ENCODE measurements around the gene NUP58. TPM values are rescaled to one million over a fixed set of nuclear protein-coding genes. Genes with fewer than 3 reads are reported as not detected.

The NUP58 gene
- total RNA-seq, 1 experiment from 2014 or later, result 46.1 TPM

- Histone ChIP-seq H3K9me2 (replicated peaks; ENCODE audit: low read length) (no peaks in the 10 kb centered on the region), H3F3A (ENCODE audit: low read length, unreplicated experiment) (no peaks in the 10 kb centered on the region), H3K4me3 (ENCODE audit: low read length) (no peak overlapping the region), H4K20me1 (ENCODE audit: low read length) (0 out of 2 replicates have a peak, but pooled peaks cover 4% of the 10 kb centered on the region), H3K27ac (ENCODE audit: low read length) (no peak overlapping the region), H3K4me2 (ENCODE audit: low read length) (no peak overlapping the region), H3K36me3 (ENCODE audit: low read depth, low read length) (peaks cover 59% of the 10 kb centered on the region), H3K4me1 (ENCODE audit: insufficient read depth, low read length) (peaks cover 21% of the 10 kb centered on the region), H2AFZ (ENCODE audit: low read length) (no peak overlapping the region), H3K79me2 (ENCODE audit: low read length) (peaks cover 10% of the 10 kb centered on the region; the same call in 1 of the 2 replicates), H3K9ac (ENCODE audit: low read length) (no peak overlapping the region), H3K27me3 (ENCODE audit: low read length) (no peaks in the 10 kb centered on the region), H3K9me3 (ENCODE audit: low read length) (no peaks in the 10 kb centered on the region)
- no TSS peak for BruUV-seq (replicated peaks)
- DNase-seq, result no peak
- ATAC-seq, result no peak
- ChIA-PET CTCF (no interaction called here), POLR2A (ENCODE audit: unreplicated experiment) (no interaction called here)
- TF ChIP-seq, protein P1, sequence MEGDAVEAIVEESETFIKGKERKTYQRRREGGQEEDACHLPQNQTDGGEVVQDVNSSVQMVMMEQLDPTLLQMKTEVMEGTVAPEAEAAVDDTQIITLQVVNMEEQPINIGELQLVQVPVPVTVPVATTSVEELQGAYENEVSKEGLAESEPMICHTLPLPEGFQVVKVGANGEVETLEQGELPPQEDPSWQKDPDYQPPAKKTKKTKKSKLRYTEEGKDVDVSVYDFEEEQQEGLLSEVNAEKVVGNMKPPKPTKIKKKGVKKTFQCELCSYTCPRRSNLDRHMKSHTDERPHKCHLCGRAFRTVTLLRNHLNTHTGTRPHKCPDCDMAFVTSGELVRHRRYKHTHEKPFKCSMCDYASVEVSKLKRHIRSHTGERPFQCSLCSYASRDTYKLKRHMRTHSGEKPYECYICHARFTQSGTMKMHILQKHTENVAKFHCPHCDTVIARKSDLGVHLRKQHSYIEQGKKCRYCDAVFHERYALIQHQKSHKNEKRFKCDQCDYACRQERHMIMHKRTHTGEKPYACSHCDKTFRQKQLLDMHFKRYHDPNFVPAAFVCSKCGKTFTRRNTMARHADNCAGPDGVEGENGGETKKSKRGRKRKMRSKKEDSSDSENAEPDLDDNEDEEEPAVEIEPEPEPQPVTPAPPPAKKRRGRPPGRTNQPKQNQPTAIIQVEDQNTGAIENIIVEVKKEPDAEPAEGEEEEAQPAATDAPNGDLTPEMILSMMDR (conservative IDR thresholded peaks at IDR 0.05; ENCODE audit: low read depth, low read length), result no peak
- TF ChIP-seq EZH2phosphoT487 (IDR thresholded peaks at IDR 0.05; ENCODE audit: borderline replicate concordance, low read length) (no peak), EZH2 (IDR thresholded peaks at IDR 0.05; ENCODE audit: low read length, unreplicated experiment) (no peak)
- intact Hi-C loops (cut with micrococcal nuclease), result no loop called here
These were observed 18.3 kb downstream of the NUP58 start for GRCh38 chr13:25319771-25320170.

- Histone ChIP-seq H3K36me3 (ENCODE audit: low read depth, low read length) (peaks cover 61% of the 10 kb centered on the region), H4K20me1 (ENCODE audit: low read length) (no peaks in the 10 kb centered on the region), H3K9ac (ENCODE audit: low read length) (no peak overlapping the region), H3K4me2 (ENCODE audit: low read length) (no peak overlapping the region), H3K79me2 (ENCODE audit: low read length) (no peaks in the 10 kb centered on the region), H3K27me3 (ENCODE audit: low read length) (no peaks in the 10 kb centered on the region), H3F3A (ENCODE audit: low read length, unreplicated experiment) (no peaks in the 10 kb centered on the region), H3K27ac (ENCODE audit: low read length) (no peak overlapping the region), H3K9me2 (replicated peaks; ENCODE audit: low read length) (no peaks in the 10 kb centered on the region), H2AFZ (ENCODE audit: low read length) (no peak overlapping the region), H3K9me3 (ENCODE audit: low read length) (no peaks in the 10 kb centered on the region), H3K4me3 (ENCODE audit: low read length) (no peak overlapping the region), H3K4me1 (ENCODE audit: insufficient read depth, low read length) (no peaks in the 10 kb centered on the region; the same call in 1 of the 2 replicates)
- BruUV-seq (replicated peaks), result no TSS peak
- ATAC-seq (no peak), DNase-seq (no peak)
- TF ChIP-seq EZH2phosphoT487 (IDR thresholded peaks at IDR 0.05; ENCODE audit: borderline replicate concordance, low read length), result no peak
- TF ChIP-seq EZH2 (IDR thresholded peaks at IDR 0.05; ENCODE audit: low read length, unreplicated experiment), result no peak
- TF ChIP-seq, protein P1 (conservative IDR thresholded peaks at IDR 0.05; ENCODE audit: low read depth, low read length), result no peak
- POLR2A ChIA-PET (ENCODE audit: unreplicated experiment), result no interaction called here
- intact Hi-C loops (cut with micrococcal nuclease), result no loop called here
- CTCF ChIA-PET, result no interaction called here
These were observed 22.7 kb downstream of the NUP58 start for GRCh38 chr13:25324100-25324499.

GRCh38 chr13:25329706-25330105, 28.3 kb downstream of the NUP58 start:
- H3K36me3 ChIP-seq (ENCODE audit: low read depth, low read length), result peaks cover 67% of the 10 kb centered on the region

More at GRCh38 chr13:25329706-25330105, 28.3 kb downstream of the NUP58 start:
- Histone ChIP-seq H3K4me1 (ENCODE audit: insufficient read depth, low read length) (no peaks in the 10 kb centered on the region), H2AFZ (ENCODE audit: low read length) (no peak overlapping the region), H3K9me2 (replicated peaks; ENCODE audit: low read length) (no peaks in the 10 kb centered on the region), H3K4me2 (ENCODE audit: low read length) (no peak overlapping the region), H3K9me3 (ENCODE audit: low read length) (no peaks in the 10 kb centered on the region), H3K9ac (ENCODE audit: low read length) (no peak overlapping the region), H4K20me1 (ENCODE audit: low read length) (no peaks in the 10 kb centered on the region), H3K79me2 (ENCODE audit: low read length) (no peaks in the 10 kb centered on the region), H3F3A (ENCODE audit: low read length, unreplicated experiment) (no peaks in the 10 kb centered on the region), H3K27me3 (ENCODE audit: low read length) (no peaks in the 10 kb centered on the region), H3K4me3 (ENCODE audit: low read length) (no peak overlapping the region), H3K27ac (ENCODE audit: low read length) (no peak overlapping the region)
- ChIA-PET POLR2A (ENCODE audit: unreplicated experiment) (no interaction called here), CTCF (no interaction called here)
- BruUV-seq (replicated peaks), result no TSS peak
- DNase-seq (peak; percentile 24), ATAC-seq (peak; percentile 31; the same call in 1 of the 2 replicates)
- intact Hi-C loops (cut with micrococcal nuclease), result no loop called here
- TF ChIP-seq EZH2phosphoT487 (IDR thresholded peaks at IDR 0.05; ENCODE audit: borderline replicate concordance, low read length), result no peak
